NCI-H187 treated with DMSO at 0.1 percent for 48 hours (cell line): ENCODE data around the gene MUC13.

Source experiments
- DNase-seq: peaks from one replicate; lab custom pipeline; 2025; lab: John Stamatoyannopoulos, UW

MUC13 gene

DNA sequence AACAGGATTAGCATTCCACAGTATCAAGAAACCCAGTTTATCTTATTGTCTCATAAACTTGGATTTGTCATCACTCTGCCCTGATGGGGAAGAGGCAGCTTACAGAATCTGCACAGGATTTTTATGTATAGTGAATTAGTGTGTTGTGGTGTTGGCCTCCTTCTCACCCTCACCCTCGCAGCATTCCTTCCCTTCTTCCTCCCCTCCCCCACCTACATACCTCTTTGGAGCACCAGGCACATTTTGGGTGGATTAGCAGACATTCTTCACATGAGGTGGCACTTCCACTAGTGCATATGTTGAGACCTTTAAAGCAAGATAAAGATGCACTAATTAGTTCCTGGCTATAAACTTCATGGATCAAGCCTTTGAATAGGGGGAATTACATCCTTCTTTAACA, 61.3 kb downstream of the MUC13 start:
- no peak for DNase-seq

DNA sequence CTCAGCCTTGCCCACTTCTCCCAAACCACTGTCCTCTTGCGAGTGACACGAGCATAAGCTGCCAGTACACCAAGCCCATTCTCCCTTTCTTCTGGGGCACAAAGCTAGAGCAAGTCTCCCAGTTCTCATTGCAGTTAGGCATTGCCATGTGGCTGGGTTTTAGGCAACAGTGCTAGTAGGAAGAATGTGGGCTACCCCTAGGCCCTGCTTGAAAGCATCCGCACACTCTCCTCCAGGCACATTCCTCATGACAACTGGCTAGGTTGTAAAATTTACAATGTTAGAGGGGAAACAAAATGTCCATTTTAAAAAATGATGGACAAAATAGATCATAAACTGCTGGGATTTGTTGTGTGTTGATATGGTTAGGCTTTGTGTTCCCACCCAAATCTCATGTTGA, 67.0 kb downstream of the MUC13 start:
- DNase-seq = no peak

DNA sequence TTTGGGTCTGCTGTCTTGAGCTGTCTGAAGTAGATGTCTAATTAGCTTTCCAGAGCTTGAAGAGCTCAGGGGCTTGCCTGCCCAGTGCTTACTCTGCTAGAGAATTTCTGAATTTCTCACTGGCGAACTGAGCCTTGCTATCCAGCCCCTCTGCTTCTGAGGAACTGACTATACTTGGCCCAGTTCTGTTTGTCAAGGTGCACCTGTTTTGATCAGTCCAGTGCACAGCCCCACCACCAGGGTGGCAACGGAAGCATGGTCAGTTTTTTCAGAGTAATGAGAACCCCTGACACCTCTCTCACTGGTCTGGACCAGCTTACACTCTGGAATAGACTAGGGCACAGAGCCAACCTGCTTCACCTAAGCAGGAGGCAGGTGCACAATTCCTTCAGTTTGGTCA, 72.5 kb downstream of the MUC13 start:
- DNase-seq = no peak

DNA sequence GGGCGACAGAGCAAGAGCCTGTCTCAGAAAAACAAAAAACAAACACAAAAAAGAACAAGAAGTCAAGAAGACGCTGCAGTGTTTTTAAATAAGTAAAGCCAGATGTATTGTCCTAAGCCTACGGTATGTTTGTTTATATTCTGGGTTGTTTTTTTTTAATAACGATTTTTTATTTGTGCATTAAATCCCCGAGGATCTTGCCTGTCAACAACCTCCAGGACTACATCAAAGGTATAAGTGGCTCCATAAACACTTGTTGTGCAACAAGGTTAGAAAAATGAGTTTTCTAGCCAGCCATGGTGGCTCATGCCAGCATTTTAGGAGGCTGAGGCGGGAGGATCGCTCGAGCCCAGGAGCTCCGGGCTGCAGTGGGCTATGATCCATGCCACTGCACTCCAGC, 73.5 kb downstream of the MUC13 start:
- DNase-seq = no peak

DNA sequence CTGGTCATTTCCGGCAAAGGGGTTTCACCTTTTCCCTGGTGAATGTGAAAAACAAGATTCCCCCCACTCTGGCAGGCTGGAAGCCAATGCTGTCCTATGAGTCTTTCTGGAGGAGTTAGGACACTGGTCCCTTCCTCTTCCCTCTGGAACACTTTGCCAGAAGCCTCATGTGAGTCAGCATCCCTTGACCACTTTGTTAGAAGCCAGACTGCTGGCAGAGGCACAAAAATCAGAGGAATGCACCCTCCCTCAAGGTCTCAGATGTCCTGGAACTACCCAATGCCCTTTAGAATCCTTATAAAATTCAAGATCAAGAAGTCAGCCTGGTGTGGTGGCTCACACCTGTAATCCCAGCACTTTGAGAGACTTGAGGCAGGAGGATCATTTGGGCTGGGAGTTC, 74.0 kb downstream of the MUC13 start:
- no peak for DNase-seq

DNA sequence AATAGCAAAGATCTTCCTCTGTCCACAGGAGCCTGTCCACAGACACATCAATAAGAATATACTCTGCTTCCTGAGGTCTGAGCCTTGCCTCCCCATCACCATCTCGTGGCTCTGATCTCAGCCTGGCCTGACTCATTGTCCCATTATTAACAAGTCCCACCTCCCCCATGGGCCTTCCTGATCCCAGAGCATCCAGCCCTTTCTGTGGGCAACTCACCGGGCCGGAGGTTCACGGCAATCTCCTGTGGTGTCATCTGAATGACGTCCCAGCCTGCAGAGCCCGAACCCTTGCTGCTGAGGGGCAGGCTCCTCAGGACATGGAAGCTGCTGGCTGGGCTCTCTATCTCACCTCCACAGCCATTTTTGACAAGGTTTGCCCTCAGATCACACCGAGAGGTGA, 75.5 kb downstream of the MUC13 start:
- no peak for DNase-seq

DNA sequence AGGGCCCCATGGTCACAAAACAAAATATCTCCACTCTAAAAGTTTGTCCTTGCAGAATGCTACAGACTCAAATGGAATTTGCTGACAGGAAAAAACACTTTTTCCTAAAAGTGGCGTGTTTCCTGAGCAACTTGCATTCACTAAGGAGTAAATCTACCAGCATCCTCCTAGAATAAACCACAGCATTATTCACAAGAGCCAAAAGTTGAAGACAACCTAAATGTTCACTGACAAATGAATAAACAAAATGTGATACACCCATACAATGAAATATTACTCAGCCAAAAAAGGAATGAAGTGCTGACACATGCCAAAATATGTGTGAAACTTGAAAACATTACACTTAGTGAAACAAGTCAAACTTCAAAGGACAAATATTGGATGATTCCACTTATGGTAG, 76.3 kb downstream of the MUC13 start:
- no peak for DNase-seq

DNA sequence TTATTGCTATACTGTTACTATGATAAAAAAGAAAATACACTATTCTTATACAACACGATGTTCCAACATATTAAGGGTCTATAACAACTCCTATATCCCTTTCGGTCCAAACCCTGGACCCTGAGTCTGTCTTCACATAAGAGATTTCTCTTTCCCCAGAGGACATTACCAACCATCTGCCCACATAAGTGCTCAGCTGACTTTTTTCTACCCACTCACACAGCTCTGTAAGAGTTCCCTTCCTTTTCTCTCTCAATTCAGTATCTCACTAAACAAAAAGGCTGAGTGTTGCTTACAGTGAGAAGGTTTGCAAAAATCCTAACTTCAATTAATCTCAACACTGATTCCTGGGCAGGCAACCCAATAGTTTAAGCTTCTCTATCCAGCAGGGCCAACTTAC, 77.9 kb downstream of the MUC13 start:
- no peak for DNase-seq
